ENCODE results near the gene SPAG9. TPM values are rescaled to one million over a fixed set of nuclear protein-coding genes. Genes with fewer than 3 reads are reported as not detected.

SPAG9 gene
- total and polyA plus RNA-seq, 2 experiments from 2014 or later = 26.5 to 82.7 TPM

- TF ChIP-seq CTCF (IDR thresholded peaks at IDR 0.05; ENCODE audit: poor library complexity) (no peak), EZH2 (IDR thresholded peaks at IDR 0.05; ENCODE audit: borderline replicate concordance) (no peak), EZH2phosphoT487 (IDR thresholded peaks at IDR 0.05; ENCODE audit: low read depth, severe bottlenecking, unreplicated experiment) (no peak)
- peak overlapping the region; percentile 100 for H3K27ac ChIP-seq
- peaks cover 28% of the 10 kb centered on the region for H4K20me1 ChIP-seq (ENCODE audit: insufficient read depth, poor library complexity, severe bottlenecking)
- H3K9me3 ChIP-seq (ENCODE audit: low read depth) = no peaks in the 10 kb centered on the region
- H3K27me3 ChIP-seq = no peaks in the 10 kb centered on the region
- H3K36me3 ChIP-seq (replicated peaks; ENCODE audit: insufficient read depth, low read depth) = no peaks in the 10 kb centered on the region
- H3K9me2 ChIP-seq (replicated peaks; ENCODE audit: insufficient read depth) = no peaks in the 10 kb centered on the region
- peak; percentile 97 for DNase-seq (ENCODE audit: low spot score)
- H3K4me3 ChIP-seq = peak overlapping the region; percentile 52
- H3K4me2 ChIP-seq = peak overlapping the region; percentile 86
- H3K4me1 ChIP-seq (ENCODE audit: insufficient read depth) = peaks cover 23% of the 10 kb centered on the region
- H2AFZ ChIP-seq = peak overlapping the region; percentile 57
- WGBS (ENCODE audit: low lambda C conversion rate, missing lambda C conversion rate) = 12% methylated on average over 23 of the region's 23 CpGs
- peaks cover 37% of the 10 kb centered on the region for H3K79me2 ChIP-seq
These were observed 1.2 kb upstream of the SPAG9 start for GRCh38 chr17:51121620-51122472.

GRCh38 chr17:51120357-51120738, 320 bp downstream of the SPAG9 start:
- no peaks in the 10 kb centered on the region for H3K36me3 ChIP-seq (replicated peaks; ENCODE audit: insufficient read depth, low read depth)
- TF ChIP-seq CTCF (IDR thresholded peaks at IDR 0.05; ENCODE audit: poor library complexity) (no peak), EZH2phosphoT487 (IDR thresholded peaks at IDR 0.05; ENCODE audit: low read depth, severe bottlenecking, unreplicated experiment) (no peak), EZH2 (IDR thresholded peaks at IDR 0.05; ENCODE audit: borderline replicate concordance) (no peak)
- peaks cover 52% of the 10 kb centered on the region for H3K79me2 ChIP-seq
- H2AFZ ChIP-seq = peak overlapping the region; percentile 48
- H3K9me3 ChIP-seq (ENCODE audit: low read depth) = no peaks in the 10 kb centered on the region
- no peaks in the 10 kb centered on the region for H3K9me2 ChIP-seq (replicated peaks; ENCODE audit: insufficient read depth)
- peak overlapping the region; percentile 87 for H3K4me2 ChIP-seq
- H3K4me3 ChIP-seq = peak overlapping the region; percentile 97
- WGBS (ENCODE audit: low lambda C conversion rate, missing lambda C conversion rate) = under 1% methylated on average over 36 of the region's 42 CpGs
- H4K20me1 ChIP-seq (ENCODE audit: insufficient read depth, poor library complexity, severe bottlenecking) = peaks cover 41% of the 10 kb centered on the region
- peaks cover 23% of the 10 kb centered on the region for H3K4me1 ChIP-seq (ENCODE audit: insufficient read depth)
- no peaks in the 10 kb centered on the region for H3K27me3 ChIP-seq
- no peak for DNase-seq (ENCODE audit: low spot score)
- peak overlapping the region; percentile 100 for H3K27ac ChIP-seq

GRCh38 chr17:51119415-51120356, 982 bp downstream of the SPAG9 start:
- Histone ChIP-seq H3K4me3 (peak overlapping the region; percentile 97), H2AFZ (peak overlapping the region; percentile 48), H3K4me2 (peak overlapping the region; percentile 87), H3K9me3 (ENCODE audit: low read depth) (no peaks in the 10 kb centered on the region), H3K27me3 (no peaks in the 10 kb centered on the region), H3K4me1 (ENCODE audit: insufficient read depth) (peaks cover 17% of the 10 kb centered on the region), H3K36me3 (replicated peaks; ENCODE audit: insufficient read depth, low read depth) (no peaks in the 10 kb centered on the region), H3K9me2 (replicated peaks; ENCODE audit: insufficient read depth) (no peaks in the 10 kb centered on the region), H3K79me2 (peaks cover 58% of the 10 kb centered on the region), H3K27ac (peak overlapping the region; percentile 100), H4K20me1 (ENCODE audit: insufficient read depth, poor library complexity, severe bottlenecking) (peaks cover 47% of the 10 kb centered on the region)
- TF ChIP-seq EZH2 (IDR thresholded peaks at IDR 0.05; ENCODE audit: borderline replicate concordance) (no peak), CTCF (IDR thresholded peaks at IDR 0.05; ENCODE audit: poor library complexity) (peak; percentile 43)
- peak; percentile 60 for DNase-seq (ENCODE audit: low spot score)
- 4% methylated on average over 41 of the region's 49 CpGs for WGBS (ENCODE audit: low lambda C conversion rate, missing lambda C conversion rate)

Measured in hepatocyte (in vitro differentiated cells).